ENCODE results near the gene CCDC188.

The CCDC188 gene

GRCh38 chr22:20150381-20151275 is at the start of gene CCDC188:
Gene CCDC188, minus strand, starts transcription at chr22:20151055. Its CDS starts 69 bp downstream, at chr22:20150986.
- DNase-seq (ENCODE audit: low read depth) = no peak

GRCh38 chr22:20199906-20200305 is 49.1 kb upstream of the CCDC188 start:
- DNase-seq (ENCODE audit: low read depth) = no peak

- no peak for DNase-seq (ENCODE audit: low read depth)
Observed at GRCh38 chr22:20199413-20199842, 48.6 kb upstream of the CCDC188 start.

DNA sequence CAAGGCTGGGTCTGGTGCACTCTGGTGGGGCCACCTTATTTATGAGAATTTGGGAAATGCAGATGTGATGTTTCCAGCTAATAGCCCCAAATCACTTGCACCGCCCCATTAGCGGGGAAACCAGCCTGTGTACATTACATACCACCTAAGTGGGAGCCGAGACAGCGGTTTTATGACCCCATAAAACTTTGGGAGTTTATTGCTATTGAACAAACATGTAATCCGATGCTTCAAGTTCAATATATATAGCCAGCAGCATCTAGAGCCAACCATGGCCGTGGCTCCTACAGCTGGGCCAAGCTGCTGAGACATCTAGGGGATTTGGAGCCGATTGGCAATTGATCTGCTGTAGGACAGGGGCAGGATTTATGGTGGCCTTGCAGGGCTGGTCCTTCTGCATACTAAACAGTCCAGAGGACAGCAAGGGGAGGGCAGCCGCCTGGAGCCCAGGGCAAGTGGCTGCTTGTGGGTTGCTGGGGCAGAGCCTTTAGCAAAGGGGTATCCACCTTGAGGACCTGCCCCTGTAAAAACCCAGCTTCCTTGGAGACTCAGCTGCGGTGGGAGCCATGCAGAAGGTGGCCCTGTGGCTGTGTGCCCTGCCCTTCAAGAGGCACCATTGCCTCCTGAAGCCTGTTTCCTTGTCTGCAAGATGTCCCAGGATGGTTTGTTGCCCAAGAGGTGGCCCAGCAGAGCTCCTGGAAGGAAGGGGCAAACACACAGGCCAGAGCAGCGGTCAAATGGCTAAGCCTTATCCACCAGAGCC is 47.9 kb upstream of the CCDC188 start:
- no peak for DNase-seq (ENCODE audit: low read depth)

DNA sequence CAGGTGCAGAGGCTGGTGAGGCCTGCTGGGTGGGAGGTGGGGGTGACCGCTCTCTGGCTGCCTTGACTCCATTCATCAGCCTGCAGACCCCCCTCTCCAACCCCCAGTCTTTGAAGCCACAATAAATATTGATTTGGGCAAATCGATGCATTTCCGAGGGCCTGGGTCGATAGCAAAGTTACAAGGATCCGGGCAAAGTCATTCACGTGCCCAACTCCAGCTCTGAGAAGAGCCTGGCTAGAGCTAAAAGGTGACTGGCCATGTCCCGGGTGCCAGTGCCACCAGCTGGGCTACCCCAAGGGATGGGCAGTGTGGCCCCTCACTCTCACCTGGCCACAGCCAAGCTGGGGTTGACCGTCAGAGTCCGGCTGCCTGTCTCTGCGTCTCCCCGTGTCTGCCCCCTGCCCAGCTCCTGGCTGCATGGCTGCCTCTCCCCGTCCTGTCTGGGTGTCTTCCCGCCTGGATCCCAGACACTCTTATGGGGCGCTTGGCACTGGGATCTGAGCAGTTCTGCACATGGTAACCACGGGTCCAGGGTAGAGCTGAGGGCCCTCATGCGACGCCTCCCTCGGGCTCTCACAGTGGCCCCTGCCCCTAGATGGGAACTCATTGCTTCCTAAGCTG is 46.7 kb upstream of the CCDC188 start:
- DNase-seq (ENCODE audit: low read depth) = no peak

DNA sequence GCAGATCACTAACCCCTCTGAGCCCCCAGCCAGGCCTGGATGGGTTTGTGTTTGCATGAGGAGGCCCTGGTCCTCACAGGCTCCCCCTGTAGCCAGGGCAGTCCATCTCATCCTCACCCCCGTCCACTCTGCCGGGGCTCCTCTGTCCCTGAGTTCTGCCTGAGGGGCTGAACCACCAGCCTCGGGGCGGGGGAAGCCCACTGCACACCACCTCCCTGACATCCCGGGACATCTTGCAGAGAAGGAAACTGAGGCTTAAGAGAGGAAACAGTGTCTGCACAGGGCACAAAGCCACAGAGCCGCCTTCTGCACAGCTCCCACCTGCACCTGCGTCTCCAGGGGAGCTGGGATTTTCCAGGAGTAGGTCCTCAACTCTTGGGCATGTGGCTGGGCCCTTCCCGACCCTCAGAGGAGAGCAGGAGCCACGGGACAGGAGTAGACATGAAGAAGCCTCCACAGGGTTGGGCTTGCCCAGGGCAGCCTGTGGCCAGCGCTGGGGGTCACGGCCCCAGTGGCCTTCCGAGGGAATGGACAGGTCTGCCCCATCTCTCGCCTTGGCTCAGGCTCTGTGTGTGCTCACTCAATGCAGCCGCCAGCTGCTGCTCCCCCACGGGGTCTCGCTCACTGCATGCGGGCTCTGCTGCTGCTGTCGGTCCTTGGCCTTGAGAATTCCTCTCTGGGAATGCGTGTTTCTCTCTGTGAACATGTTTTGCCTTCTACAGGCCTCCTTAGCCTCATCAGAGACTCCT is 45.4 kb upstream of the CCDC188 start:
- no peak for DNase-seq (ENCODE audit: low read depth)

DNA sequence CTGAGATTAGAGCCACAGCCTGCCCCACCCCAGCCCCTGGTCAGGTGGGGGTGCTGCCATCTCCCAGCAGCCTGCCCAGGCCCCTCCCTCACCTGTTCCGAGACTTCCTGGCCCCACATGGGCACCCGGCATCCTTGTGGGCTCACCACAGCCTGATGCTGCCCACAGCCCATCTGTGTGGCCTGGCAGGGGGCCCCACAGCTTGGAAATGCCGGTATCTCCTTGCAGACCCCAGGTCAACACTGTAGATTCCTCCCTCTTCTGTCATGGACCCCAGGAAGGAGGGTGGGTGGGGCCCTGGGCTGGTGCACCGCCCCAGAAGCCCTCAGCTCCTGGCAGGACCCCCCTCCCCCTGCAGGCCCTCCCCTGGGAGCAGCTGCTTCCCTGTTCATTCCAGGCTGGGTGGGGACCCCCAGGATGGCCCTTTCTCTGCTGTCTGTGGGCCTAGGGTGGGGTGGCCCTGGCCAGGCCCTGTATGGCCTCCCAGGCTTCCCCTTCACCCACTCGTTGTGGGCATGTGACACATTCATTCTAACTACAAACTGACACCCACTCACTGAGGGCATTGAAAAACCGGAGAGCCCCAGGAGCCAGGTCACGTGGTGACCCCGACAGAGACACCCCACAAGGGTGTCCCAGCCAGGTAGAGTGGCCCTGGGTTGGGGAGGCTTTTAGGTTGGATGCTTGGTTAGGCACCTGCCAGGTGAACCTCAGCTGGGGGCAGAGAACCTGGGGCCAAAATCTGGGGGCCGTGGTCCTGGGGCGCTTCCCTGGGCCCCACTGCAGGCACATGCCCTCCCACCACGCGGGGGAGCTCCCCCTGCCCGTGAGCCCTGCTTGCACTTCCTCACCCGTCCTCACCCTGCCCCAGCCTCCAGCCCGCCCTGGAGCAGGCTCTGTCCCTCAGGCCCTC is 44.1 kb upstream of the CCDC188 start:
- no peak for DNase-seq (ENCODE audit: low read depth)

DNA sequence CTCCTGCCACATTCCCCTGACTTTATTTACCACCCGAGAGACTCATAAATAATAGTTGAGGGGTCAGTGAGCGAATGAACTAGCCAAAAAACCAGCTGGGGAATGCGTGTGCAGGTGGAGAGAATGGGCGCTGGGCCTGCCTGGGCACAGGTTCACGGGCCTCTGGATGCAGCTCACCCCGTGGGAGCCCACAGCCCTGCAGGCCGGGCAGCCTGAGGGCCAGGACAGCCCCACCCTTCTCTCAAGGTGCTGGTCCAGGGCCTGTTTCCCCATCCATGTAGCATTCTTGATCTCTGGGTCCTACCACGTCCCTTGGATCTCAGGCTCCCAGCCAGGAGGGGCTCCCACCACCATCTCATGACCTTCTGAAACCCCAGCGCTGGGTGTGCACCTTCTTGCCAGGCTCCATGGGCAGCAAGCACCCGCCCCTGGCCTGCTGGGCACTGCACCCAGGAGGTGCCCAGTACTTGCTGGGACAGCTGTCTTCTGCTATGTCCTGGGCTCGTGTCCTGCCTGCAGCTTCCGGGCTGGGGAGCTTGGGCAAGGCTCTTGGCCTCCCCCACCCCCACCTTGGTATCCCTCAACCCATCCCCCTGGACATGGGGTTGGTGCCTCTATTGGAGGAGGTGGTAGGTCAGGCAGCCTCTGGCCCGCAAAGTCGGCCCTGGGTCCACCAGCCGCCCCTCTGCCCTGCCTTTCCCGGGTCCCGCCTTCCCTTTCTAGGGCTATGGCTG is 43.1 kb upstream of the CCDC188 start:
- no peak for DNase-seq (ENCODE audit: low read depth)

- DNase-seq (ENCODE audit: low read depth) = no peak
Observed at GRCh38 chr22:20192972-20193760, 42.3 kb upstream of the CCDC188 start.

DNA sequence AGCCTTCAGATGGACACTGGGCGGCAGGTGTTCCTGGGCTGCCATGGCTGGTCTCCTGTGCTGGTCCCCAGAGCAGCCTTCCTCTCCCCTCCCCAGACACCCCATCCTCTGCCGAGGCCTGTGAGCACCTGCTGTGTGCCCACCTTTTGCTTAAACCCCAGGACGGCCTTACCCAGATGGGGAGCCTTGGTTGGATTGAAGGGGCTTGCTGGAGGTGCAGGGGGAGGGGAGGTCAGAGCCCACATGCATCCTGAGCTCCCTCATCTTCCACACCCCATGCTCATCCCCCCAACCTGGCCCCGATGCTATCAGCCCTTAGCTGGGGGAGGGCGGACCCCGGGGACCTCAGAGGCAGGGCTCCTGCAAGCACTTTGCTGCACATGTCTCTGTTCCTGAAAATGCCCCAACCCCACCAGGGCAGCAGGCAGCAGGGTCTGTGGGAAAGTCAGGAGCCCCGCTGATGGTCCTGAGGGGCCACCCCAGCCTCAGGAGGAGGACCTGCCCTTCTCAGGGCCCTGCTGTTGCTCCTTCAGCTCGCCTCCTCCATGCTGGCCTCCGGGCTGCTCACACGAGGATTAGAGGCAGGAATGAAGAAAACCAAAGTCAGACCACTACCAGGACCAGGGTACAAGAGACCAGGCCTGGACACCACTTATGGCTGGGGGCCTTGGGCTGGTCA is 41.6 kb upstream of the CCDC188 start:
- no peak for DNase-seq (ENCODE audit: low read depth)

DNA sequence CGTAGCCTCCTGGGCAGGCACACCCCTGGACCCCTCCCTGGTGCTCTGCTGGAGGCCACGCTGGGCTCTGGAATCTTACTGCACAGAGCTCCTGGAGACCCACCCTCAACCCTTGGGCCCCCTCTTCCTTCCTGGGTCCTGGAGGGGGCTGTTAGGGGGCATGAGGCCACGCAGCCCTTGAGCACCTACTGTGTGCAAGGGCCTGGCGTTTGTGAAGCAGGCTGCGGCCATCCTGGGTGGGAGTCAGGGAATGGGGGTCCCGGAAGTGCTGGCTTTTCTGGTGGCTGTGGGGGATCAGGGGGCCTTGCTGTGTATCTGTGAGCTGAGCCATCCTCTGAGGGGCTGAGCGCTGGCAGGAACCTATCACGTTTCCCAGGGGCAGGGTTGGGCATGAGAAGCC is 40.9 kb upstream of the CCDC188 start:
- DNase-seq (ENCODE audit: low read depth) = no peak

DNA sequence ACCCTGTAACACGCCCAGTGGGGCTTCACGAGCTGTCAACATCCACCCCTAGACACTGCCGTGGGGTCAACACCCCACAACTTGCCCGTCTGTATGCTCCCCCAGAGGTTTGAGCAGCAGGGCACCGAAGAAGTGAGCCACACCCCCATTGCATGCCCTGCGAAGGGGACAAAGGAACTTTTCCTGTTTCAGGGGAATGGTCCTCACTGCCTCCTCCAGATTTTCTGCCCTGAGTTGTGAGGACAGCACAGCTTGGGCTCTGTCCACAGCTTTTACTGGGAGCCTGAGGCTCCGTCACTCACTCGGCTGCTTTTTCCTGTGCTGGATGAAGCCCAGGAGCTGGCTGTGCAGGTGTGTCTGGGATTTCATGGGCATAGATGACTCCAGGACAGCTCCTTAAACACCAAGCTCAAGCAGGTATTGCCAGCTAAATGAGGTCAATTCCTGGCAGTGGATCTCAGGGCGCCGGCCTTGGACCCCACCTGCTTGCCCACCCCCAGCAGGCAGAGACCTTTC is 40.2 kb upstream of the CCDC188 start:
- DNase-seq (ENCODE audit: low read depth) = no peak

- no peak for DNase-seq (ENCODE audit: low read depth)
Observed at GRCh38 chr22:20188567-20188877, 37.7 kb upstream of the CCDC188 start.

DNA sequence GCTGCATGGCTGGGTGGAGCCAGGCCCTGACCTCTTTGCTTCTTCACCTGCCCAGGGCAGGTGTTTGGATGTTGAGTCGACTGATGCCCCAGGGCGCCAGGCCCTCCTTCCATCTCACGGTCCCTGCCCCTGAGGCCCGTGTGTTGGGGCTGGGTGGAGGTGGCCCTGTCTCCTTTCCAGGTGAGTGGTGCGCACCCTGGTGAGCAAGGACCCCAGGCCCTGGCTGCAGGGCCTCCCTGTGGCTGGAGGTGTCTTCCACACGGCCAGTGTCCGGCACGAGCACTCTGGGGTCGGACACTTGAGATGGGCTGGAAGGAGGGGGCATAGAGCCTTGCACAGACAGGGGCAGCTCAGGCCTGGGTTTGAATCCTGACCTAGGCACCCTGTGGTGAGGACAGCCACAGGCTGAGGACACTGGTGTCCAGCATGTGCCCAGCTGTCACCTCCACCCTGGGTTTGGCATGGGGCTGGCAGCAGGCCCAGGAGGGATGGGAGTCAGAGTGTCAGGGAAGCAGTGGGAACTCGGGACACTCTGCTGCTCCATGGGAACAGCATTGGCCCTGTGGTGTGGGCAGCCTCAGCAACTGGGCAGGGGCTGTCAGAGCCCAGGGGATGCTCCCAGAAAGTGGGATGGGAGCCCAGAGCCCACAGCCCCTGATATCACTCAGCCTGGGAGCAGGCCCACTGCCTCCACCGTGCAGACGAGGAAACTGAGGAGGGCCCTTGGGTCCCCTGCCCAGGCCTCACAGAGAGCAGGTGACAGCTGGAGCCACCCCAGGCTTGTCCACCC is 37.1 kb upstream of the CCDC188 start:
- no peak for DNase-seq (ENCODE audit: low read depth)

DNA sequence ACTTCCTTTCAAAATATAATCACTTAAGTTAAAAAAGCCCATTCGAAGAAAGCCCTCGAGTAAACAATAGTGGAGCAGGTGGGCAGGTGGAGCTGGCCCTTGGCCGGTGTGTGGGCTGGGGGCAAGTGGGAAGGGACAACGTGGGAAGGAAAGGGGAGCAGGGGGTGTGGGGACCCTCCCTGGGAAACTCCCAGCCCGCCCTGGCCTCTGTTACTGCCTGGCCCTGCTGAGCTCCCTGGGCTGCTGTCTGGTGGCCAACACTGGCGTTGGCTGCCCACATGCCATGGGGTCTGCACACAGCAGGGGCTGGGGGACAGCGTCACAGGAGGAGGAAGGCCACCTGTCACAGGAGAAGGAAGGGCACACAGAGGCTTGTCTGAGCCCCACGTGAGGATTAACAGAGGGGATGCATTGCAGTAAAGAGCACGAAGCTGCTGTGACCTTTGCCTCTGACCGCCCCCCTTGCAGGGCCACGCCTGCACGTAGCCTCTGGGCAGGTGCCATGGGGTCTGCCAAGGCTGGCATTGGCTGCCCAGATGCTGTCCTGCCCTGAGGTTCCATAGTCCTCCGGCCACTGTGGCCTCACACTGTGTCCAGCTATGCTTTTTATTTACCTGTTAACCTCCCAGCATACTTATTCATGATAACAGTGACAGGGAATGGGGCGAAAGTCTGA is 36.2 kb upstream of the CCDC188 start:
- no peak for DNase-seq (ENCODE audit: low read depth)

DNA sequence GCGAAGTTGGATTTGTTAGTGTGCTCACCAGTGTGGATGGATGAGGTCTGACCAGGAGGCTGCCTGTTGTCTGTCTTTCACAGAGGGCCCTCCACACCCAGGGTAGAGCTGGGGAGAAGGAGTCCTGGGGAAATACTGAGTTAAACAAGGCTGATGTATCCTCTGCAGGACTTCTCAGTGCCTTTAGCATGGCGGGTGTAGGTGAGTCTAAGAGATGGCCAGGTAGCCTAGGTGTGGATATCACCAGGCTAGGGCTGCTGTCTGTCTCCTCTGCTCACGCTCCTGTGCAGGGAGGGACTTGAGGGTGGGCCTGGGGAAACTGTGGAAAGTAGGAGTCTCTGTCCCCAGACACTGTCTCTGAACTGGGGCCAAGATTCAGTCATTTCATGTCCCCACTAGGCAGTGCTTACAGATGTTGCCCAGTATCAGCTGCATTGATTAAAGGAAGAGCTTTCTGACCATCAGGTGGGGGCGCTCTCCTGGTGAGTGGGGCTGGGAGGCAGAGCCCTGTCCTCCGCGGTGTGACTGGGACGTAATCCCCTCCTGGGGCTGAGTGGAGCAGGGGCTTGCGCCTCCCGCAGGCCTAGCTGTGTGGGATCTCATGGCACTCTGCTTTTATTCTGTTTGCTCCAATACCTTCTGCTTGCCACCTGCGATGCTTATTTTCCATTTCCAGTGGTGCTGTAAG is 35.5 kb upstream of the CCDC188 start:
- no peak for DNase-seq (ENCODE audit: low read depth)

DNA sequence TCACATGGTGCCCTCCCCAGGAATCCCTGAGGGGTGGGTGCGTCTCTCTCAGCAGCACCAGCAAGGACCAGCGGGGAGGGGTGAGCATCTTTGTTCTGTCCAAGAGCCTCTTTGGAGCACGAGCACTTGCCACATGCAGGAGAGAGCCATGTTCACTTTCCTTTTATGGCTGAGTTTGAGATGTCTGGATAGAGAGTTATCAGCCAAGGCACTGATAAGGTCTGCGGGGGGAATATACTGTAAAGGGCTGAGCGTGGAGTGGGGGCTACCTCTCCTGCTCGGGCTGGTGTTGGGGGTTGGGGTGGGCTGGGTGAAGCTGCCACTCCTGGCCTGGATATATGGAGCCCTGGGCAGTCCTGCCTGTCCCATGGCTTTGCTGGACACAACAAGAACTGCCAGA is 34.9 kb upstream of the CCDC188 start:
- DNase-seq (ENCODE audit: low read depth) = no peak

Data from non-pigmented ciliary epithelial cell (primary cell).